DOHH2 (cell line): ENCODE measurements around the gene THAP4.

Source experiments
- CTCF ChIP-seq: fragments of 200-600 bp; sonication (generic); IDR thresholded peaks from one replicate; pipeline ENCODE4 v1.5.1; 2014; ENCODE audit warnings: antibody characterized with exemption, mild to moderate bottlenecking, low read depth, low read length; ENCODE audit not compliant: poor library complexity, severe bottlenecking
- EZH2phosphoT487 ChIP-seq: fragments of 200-600 bp; sonication (generic); IDR thresholded peaks from 2 replicates; pipeline ENCODE4 v1.6.1; 2017; ENCODE audit warnings: borderline replicate concordance, mild to moderate bottlenecking, antibody characterized with exemption, low read length, moderate library complexity, mixed read lengths

GRCh38 chr2:241551599-241551997 is 85.4 kb downstream of the THAP4 start:
- no peak for TF ChIP-seq CTCF
- no peak for TF ChIP-seq EZH2phosphoT487
